Activated naive CD4-positive, alpha-beta T cell treated with anti-CD3 and anti-CD28 coated beads, Interleukin-2, amount 10 ng/mL, durations not matched to agents 7 days and 5 days (primary cell): ENCODE measurements around the gene PARP8.

Source experiments
- CTCF ChIA-PET: fragments of 350-600 bp; sonication (Branson Sonifier 250); formaldehyde crosslinking; loops from one replicate; lab custom pipeline; 2021; ENCODE audit warnings: antibody characterized with exemption; lab: Charles Lee
- DNase-seq: peaks from one replicate; pipeline ENCODE4 v3.0.0-alpha.2; 2020
- H3K27ac Mint-ChIP-seq: one replicate; pipeline ENCODE4 v1.8.0; 2021; ENCODE audit warnings: mild to moderate bottlenecking, moderate library complexity, mixed read lengths
- H3K27me3 Mint-ChIP-seq: one replicate; pipeline ENCODE4 v1.8.0; 2021; ENCODE audit warnings: mild to moderate bottlenecking, mixed read lengths
- H3K36me3 Mint-ChIP-seq: one replicate; pipeline ENCODE4 v1.8.0; 2021; ENCODE audit warnings: mixed read lengths
- H3K4me1 Mint-ChIP-seq: one replicate; pipeline ENCODE4 v1.8.0; 2021; ENCODE audit warnings: mixed read lengths
- H3K4me3 Mint-ChIP-seq: one replicate; pipeline ENCODE4 v1.8.0; 2021; ENCODE audit warnings: mild to moderate bottlenecking, moderate library complexity, mixed read lengths
- H3K9me3 Mint-ChIP-seq: one replicate; pipeline ENCODE4 v1.8.0; 2021; ENCODE audit warnings: mixed read lengths

Gene PARP8

GRCh38 chr5:50725800-50726474, 59.5 kb downstream of the PARP8 start:
- peaks cover 19% of the 10 kb centered on the region for H3K36me3 Mint-ChIP-seq
- no peak for DNase-seq
- CTCF ChIA-PET: interaction anchor here (0.6 kb wide), 1 partner anchor 16 kb away, joined by 3 read pairs; no protein-coding TSS in a partner anchor
- no peaks in the 10 kb centered on the region for H3K27me3 Mint-ChIP-seq
- H3K4me3 Mint-ChIP-seq: no peak overlapping the region
- H3K4me1 Mint-ChIP-seq: peaks cover 25% of the 10 kb centered on the region
- H3K27ac Mint-ChIP-seq: no peak overlapping the region
- H3K9me3 Mint-ChIP-seq: no peaks in the 10 kb centered on the region

- H3K27me3 Mint-ChIP-seq: no peaks in the 10 kb centered on the region
- H3K4me3 Mint-ChIP-seq: no peak overlapping the region
- no peaks in the 10 kb centered on the region for H3K9me3 Mint-ChIP-seq
- peaks cover 25% of the 10 kb centered on the region for H3K4me1 Mint-ChIP-seq
- DNase-seq: no peak
- no peak overlapping the region for H3K27ac Mint-ChIP-seq
- peaks cover 22% of the 10 kb centered on the region for H3K36me3 Mint-ChIP-seq
- CTCF ChIA-PET: interaction anchor here (0.6 kb wide), 1 partner anchor 16 kb away, joined by 3 read pairs; no protein-coding TSS in a partner anchor
These were observed 60.2 kb downstream of the PARP8 start for GRCh38 chr5:50726475-50727148.

- H3K9me3 Mint-ChIP-seq: no peaks in the 10 kb centered on the region
- H3K36me3 Mint-ChIP-seq: peaks cover 22% of the 10 kb centered on the region
- peaks cover 25% of the 10 kb centered on the region for H3K4me1 Mint-ChIP-seq
- CTCF ChIA-PET: no interaction called here
- no peak overlapping the region for H3K27ac Mint-ChIP-seq
- no peak for DNase-seq
- H3K27me3 Mint-ChIP-seq: no peaks in the 10 kb centered on the region
- H3K4me3 Mint-ChIP-seq: no peak overlapping the region
These were observed 60.7 kb downstream of the PARP8 start for GRCh38 chr5:50727149-50727496.

GRCh38 chr5:50727845-50728244, 61.4 kb downstream of the PARP8 start:
- H3K27me3 Mint-ChIP-seq: no peaks in the 10 kb centered on the region
- no peak overlapping the region for H3K27ac Mint-ChIP-seq
- no peaks in the 10 kb centered on the region for H3K9me3 Mint-ChIP-seq
- peaks cover 25% of the 10 kb centered on the region for H3K4me1 Mint-ChIP-seq
- DNase-seq: no peak
- no peak overlapping the region for H3K4me3 Mint-ChIP-seq
- CTCF ChIA-PET: no interaction called here
- H3K36me3 Mint-ChIP-seq: peaks cover 22% of the 10 kb centered on the region

GRCh38 chr5:50730336-50730735, 63.9 kb downstream of the PARP8 start:
- H3K4me1 Mint-ChIP-seq: peaks cover 23% of the 10 kb centered on the region
- H3K9me3 Mint-ChIP-seq: peaks cover 1% of the 10 kb centered on the region
- no peak overlapping the region for H3K4me3 Mint-ChIP-seq
- CTCF ChIA-PET: interaction anchor here (0.5 kb wide), 1 partner anchor 10 kb away, joined by 3 read pairs; no protein-coding TSS in a partner anchor
- H3K36me3 Mint-ChIP-seq: peaks cover 22% of the 10 kb centered on the region
- no peaks in the 10 kb centered on the region for H3K27me3 Mint-ChIP-seq
- DNase-seq: no peak
- no peak overlapping the region for H3K27ac Mint-ChIP-seq

GRCh38 chr5:50730841-50731240, 64.4 kb downstream of the PARP8 start:
- Mint-ChIP-seq H3K4me1 (peaks cover 20% of the 10 kb centered on the region), H3K27me3 (no peaks in the 10 kb centered on the region), H3K36me3 (peaks cover 22% of the 10 kb centered on the region), H3K9me3 (peaks cover 1% of the 10 kb centered on the region), H3K4me3 (no peak overlapping the region), H3K27ac (no peak overlapping the region)
- DNase-seq: no peak
- CTCF ChIA-PET: interaction anchor here (0.5 kb wide), 1 partner anchor 10 kb away, joined by 3 read pairs; no protein-coding TSS in a partner anchor

- Mint-ChIP-seq H3K27ac (no peak overlapping the region), H3K27me3 (no peaks in the 10 kb centered on the region), H3K4me3 (no peak overlapping the region), H3K36me3 (peaks cover 12% of the 10 kb centered on the region), H3K9me3 (peaks cover 1% of the 10 kb centered on the region), H3K4me1 (no peaks in the 10 kb centered on the region)
- DNase-seq: no peak
- CTCF ChIA-PET: no interaction called here
These were observed 67.3 kb downstream of the PARP8 start for GRCh38 chr5:50733741-50734140.

GRCh38 chr5:50738864-50739263, 72.4 kb downstream of the PARP8 start:
- CTCF ChIA-PET: interaction anchor here (0.8 kb wide), 1 partner anchor 9 kb away, joined by 3 read pairs; no protein-coding TSS in a partner anchor
- Mint-ChIP-seq H3K4me1 (peaks cover 16% of the 10 kb centered on the region), H3K4me3 (no peak overlapping the region), H3K36me3 (peaks cover 18% of the 10 kb centered on the region), H3K9me3 (no peaks in the 10 kb centered on the region), H3K27me3 (no peaks in the 10 kb centered on the region), H3K27ac (no peak overlapping the region)
- no peak for DNase-seq

- H3K4me3 Mint-ChIP-seq: no peak overlapping the region
- H3K27ac Mint-ChIP-seq: no peak overlapping the region
- peaks cover 31% of the 10 kb centered on the region for H3K4me1 Mint-ChIP-seq
- peaks cover 24% of the 10 kb centered on the region for H3K36me3 Mint-ChIP-seq
- no peak for DNase-seq
- CTCF ChIA-PET: no interaction called here
- no peaks in the 10 kb centered on the region for H3K27me3 Mint-ChIP-seq
- no peaks in the 10 kb centered on the region for H3K9me3 Mint-ChIP-seq
These were observed 74.4 kb downstream of the PARP8 start for GRCh38 chr5:50740832-50741231.

- Mint-ChIP-seq H3K27me3 (no peaks in the 10 kb centered on the region), H3K27ac (peak overlapping the region; percentile 74)
These were observed 78.3 kb downstream of the PARP8 start for GRCh38 chr5:50744776-50745175.

GRCh38 chr5:50745221-50745910, 78.9 kb downstream of the PARP8 start:
- CTCF ChIA-PET: interaction anchor here (1.3 kb wide), 1 partner anchor 27 kb away, joined by 3 read pairs; no protein-coding TSS in a partner anchor
- Mint-ChIP-seq H3K27ac (peak overlapping the region; percentile 74), H3K4me3 (peak overlapping the region; percentile 68), H3K36me3 (peaks cover 31% of the 10 kb centered on the region), H3K9me3 (peaks cover 2% of the 10 kb centered on the region), H3K4me1 (peaks cover 59% of the 10 kb centered on the region), H3K27me3 (no peaks in the 10 kb centered on the region)
- DNase-seq: no peak

More at GRCh38 chr5:50744776-50745175, 78.3 kb downstream of the PARP8 start:
- peak overlapping the region; percentile 68 for H3K4me3 Mint-ChIP-seq
- H3K36me3 Mint-ChIP-seq: peaks cover 35% of the 10 kb centered on the region
- H3K4me1 Mint-ChIP-seq: peaks cover 53% of the 10 kb centered on the region
- DNase-seq: no peak
- CTCF ChIA-PET: no interaction called here
- peaks cover 2% of the 10 kb centered on the region for H3K9me3 Mint-ChIP-seq

- H3K4me1 Mint-ChIP-seq: peaks cover 44% of the 10 kb centered on the region
These were observed 82.7 kb downstream of the PARP8 start for GRCh38 chr5:50749181-50749580.

GRCh38 chr5:50749873-50750272, 83.4 kb downstream of the PARP8 start:
- peaks cover 4% of the 10 kb centered on the region for H3K9me3 Mint-ChIP-seq
- DNase-seq: no peak
- no peak overlapping the region for H3K4me3 Mint-ChIP-seq
- peak overlapping the region; percentile 70 for H3K27ac Mint-ChIP-seq
- no peaks in the 10 kb centered on the region for H3K27me3 Mint-ChIP-seq
- CTCF ChIA-PET: interaction anchor here (1.5 kb wide), 1 partner anchor 309 kb away, joined by 4 read pairs; the partner anchor contains the start of gene EMB
- peaks cover 37% of the 10 kb centered on the region for H3K4me1 Mint-ChIP-seq
- H3K36me3 Mint-ChIP-seq: peaks cover 25% of the 10 kb centered on the region

More at GRCh38 chr5:50749181-50749580, 82.7 kb downstream of the PARP8 start:
- no peaks in the 10 kb centered on the region for H3K27me3 Mint-ChIP-seq
- CTCF ChIA-PET: no interaction called here
- no peak for DNase-seq
- H3K27ac Mint-ChIP-seq: peak overlapping the region; percentile 35
- H3K9me3 Mint-ChIP-seq: peaks cover 3% of the 10 kb centered on the region
- H3K36me3 Mint-ChIP-seq: peaks cover 23% of the 10 kb centered on the region
- no peak overlapping the region for H3K4me3 Mint-ChIP-seq

- Mint-ChIP-seq H3K27ac (peak overlapping the region; percentile 33), H3K36me3 (peaks cover 31% of the 10 kb centered on the region), H3K9me3 (peaks cover 7% of the 10 kb centered on the region), H3K4me1 (peaks cover 29% of the 10 kb centered on the region), H3K27me3 (no peaks in the 10 kb centered on the region), H3K4me3 (no peak overlapping the region)
- DNase-seq: peak; percentile 56
- CTCF ChIA-PET: interaction anchor here (0.8 to 1.5 kb wide), 6 partner anchors 15 to 311 kb away, joined by 3 to 4 read pairs (median 4); partner anchors contain the start of gene EMB
These were observed 84.7 kb downstream of the PARP8 start for GRCh38 chr5:50751064-50751657.
